HG03342 (cell line): ENCODE results near the gene NAPA.

Experiments used
- ATAC-seq: cut with Tn5 transposase; IDR thresholded peaks from one replicate; pipeline ENCODE4 v1.9.1; 2021; ENCODE audit warnings: mild to moderate bottlenecking, moderate library complexity; ENCODE audit not compliant: unreplicated experiment

The NAPA gene

DNA sequence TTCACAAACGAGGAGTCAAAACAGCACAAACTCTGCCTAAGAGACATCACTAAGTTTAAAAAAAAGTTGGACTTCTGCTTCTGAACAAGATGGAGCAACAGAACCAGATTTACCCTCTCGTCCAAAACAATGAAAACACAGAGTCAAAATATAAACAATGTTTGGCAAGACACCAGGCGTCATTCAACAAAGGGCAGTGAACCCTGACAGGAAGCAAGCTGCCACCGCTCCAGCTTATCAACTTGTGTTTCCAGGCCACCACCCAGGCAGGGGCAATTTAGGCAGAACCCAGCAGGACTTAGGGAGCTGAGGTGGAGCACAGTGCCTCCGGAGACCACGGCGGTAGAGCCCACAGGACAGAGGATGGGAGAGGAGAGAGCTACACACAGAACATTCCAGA lies 8.6 kb upstream of the NAPA start:
- ATAC-seq = no peak

GRCh38 chr19:47521473-47522180 lies 6.8 kb upstream of the NAPA start:
- ATAC-seq = no peak

DNA sequence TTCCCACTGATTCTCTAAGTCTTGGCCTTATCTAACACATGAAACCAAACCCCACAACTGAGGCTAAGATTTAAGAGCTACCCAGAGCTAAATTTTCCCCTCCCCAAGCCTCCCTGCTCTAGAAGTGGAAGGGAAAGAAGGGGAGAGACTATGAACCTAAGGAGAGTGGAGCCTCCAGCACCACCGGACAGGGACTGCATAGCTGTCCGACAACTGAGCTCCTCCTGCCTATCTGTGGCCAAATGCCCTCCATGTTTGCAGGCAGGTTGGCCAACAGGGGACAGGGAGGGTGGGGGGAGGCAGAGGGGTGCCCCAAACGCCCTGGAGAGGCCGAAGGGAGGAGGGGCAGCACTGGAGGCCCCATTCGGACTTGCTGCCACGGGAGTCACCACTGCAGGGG lies 6.0 kb upstream of the NAPA start:
- no peak for ATAC-seq

- ATAC-seq = no peak
Measured at GRCh38 chr19:47520343-47520806, 5.5 kb upstream of the NAPA start.

DNA sequence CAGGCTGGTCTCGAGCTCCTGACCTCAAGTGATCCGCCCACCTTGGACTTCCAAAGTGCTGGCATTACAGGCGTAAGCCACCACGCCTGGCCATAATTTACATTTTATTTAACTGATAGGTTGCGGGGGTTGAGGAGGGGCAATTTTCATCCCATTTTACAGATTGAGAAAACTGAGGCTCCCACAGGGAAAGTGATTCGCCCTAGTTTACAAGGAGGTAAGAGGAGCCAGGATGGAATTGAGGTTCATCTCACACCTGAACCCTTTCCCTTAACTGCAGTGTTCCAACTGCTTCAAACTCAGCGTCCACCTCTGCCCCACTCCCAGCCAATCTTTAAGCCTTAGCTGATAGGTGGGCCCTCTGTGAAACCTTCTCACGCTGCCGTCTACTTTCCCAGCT lies 4.0 kb upstream of the NAPA start:
- no peak for ATAC-seq

DNA sequence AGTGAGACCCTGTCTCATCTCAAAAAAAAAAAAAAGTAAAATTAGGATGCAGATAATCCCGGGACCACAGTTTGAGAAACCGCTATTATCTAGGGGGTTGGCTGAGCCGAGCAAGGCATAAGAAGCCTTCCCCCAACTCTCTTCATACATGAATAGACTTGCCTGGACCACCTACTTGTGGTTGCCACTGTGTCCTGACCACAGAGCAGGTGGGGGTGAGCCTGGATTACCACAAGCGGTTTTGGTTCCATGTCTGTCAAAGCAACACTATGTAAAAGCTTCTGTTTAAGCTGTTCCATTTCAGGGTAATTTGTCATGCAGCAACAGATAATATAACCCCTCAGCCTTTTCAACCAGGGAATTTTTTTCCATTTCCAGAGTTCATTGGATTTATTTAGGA lies 3.3 kb upstream of the NAPA start:
- ATAC-seq = no peak

GRCh38 chr19:47514151-47514868 lies 553 bp downstream of the NAPA start:
- no peak for ATAC-seq

DNA sequence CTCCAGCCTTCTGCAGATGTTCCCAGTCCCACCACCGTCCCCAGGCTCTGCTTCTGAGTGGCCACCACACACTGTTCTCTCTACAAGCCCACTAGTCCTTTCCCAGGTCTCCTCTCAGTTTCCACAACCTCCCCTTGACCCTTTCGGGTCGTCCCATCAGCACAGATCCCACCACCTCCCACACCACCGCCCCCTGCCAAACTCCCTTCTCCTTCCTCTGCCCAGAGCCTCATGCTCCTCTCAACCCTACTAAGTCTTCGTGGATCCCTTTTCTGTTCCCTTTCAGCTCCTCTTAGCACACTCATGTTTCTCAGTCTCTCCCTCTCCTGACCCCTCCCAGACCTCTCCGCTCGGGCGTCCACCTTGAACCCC lies 1.9 kb downstream of the NAPA start:
- no peak for ATAC-seq

DNA sequence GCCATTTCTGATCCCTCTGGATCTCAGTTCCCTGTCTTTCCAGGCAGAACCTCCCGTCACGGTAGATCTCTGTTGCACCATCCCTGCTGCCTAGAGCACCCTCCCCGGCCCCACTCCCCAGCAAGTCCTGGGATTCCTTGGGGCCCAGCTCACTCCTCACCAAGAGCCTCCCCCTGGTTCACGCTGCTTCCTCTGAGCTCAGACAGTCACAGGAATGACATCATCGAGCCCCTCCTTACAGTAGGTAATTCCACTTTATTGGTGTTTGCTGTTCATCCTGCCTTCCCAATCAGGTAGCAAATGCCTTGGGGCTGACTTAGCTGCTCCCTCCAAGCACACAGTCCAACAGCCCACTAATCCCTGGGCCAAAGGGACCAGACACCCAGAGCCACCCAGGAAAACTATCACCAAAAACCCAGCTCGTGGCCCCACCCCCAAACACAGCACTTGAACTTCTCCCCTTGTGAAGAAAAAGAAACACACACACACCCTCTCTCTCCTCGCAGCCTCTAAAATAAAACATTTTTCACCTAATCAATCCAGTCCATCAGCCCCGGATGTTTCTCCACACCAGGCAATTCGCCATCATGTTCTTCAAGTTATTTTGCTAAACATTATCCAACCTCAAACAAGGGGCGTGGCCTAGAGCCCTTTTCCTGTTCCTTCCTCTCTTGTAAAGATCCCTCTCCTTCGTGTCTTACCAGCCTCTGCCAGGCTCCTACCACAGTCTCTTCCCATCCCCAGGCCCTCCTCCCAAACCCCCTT lies 2.5 kb downstream of the NAPA start:
- no peak for ATAC-seq

- no peak for ATAC-seq
Measured at GRCh38 chr19:47511681-47512080, 3.2 kb downstream of the NAPA start.

GRCh38 chr19:47511128-47511517 lies 3.7 kb downstream of the NAPA start:
- ATAC-seq = no peak

GRCh38 chr19:47510516-47511127 lies 4.2 kb downstream of the NAPA start:
- ATAC-seq = no peak

- ATAC-seq = no peak
Measured at GRCh38 chr19:47509973-47510372, 4.9 kb downstream of the NAPA start.

- no peak for ATAC-seq
Measured at GRCh38 chr19:47509170-47509847, 5.6 kb downstream of the NAPA start.

GRCh38 chr19:47508721-47509120 lies 6.1 kb downstream of the NAPA start:
- no peak for ATAC-seq

DNA sequence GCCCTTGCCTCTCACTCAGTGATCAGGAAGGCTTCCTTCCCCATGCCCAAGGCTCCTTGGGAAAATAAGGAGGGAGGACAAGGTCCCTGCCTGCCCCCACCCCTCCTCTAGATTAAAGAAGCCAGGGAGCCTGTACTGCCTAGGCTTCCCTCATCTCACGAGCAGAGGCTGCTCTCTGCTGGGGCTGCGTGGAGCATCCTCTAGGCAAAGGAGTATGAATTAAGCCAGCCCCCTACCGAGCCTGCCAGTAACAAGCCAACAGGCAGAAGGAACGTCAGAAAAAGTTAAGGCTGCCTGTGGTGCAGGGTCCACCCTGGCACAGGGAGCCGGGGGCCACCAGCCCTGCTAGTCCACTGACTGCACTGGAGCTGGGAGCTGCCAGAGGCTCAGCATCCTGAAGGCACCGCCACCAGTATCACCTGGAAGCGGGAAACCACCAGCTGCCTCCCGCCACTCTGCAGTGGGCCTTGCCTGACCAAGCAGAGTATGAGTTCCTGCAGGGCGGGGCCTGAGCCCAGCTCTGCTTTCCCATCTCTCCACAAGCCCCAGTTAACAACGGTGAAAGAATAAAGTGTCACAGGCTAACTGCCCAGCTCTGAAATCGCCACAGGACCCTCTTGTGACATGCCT lies 6.8 kb downstream of the NAPA start:
- ATAC-seq = no peak

DNA sequence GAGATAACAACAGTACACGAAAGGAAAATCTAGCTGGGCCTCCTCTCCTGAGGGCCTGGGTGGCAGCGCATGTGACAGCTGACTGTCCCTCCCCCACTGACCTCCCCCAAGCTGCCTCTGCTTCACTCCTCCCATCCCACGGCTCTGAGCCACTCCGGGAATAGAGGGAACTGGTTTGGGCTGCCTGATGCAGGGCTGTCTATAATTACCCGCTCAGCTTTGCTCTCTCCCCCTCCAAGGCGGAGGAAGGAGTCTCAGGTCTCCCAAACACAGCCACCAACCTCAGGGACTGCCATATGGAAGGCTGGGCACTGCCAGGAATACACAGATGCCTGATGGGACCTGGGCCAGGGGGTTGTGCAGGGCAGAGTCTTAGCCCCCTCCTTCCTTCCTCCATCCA lies 7.9 kb downstream of the NAPA start:
- ATAC-seq = no peak

GRCh38 chr19:47506459-47506858 lies 8.4 kb downstream of the NAPA start:
- ATAC-seq = no peak

DNA sequence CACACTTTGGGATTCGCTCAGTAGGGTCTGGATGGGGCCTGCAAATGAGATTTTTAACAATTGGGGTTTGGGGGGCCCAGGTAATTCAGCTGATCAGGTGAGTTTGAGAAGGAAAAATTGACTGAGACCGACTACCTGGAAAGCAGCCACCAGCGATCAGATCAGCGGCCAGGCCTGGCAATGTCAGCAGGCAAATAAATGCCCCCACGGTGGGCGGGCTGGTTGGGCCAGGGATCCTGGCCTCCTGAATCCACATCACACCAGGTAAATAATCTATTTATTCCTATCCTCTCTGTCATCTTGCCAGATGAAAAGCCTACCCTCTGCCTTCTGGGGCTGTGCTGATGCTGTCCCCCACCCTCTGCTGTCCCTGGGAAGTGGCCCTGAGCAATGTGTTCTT lies 9.4 kb downstream of the NAPA start:
- no peak for ATAC-seq

DNA sequence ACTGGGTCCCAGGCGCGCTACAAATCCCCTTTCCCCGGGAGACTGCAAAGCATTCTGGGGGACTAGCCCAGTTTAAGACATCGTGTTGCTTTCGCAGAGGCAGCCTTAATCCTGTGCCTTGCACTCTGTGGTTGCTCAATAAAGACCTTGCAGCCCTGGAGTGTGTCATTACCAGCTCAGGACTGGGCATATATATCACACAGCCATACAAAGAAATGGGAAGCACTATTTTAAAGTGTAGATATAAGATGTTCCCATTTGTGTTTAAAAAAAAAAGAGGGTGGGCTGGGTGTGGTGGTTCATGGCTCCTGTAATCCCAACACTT lies 11.1 kb downstream of the NAPA start:
- no peak for ATAC-seq
